ENCODE measurements around the gene TSPAN5. TPM values are rescaled to one million over a fixed set of nuclear protein-coding genes. Genes with fewer than 3 reads are reported as not detected.

Gene TSPAN5
- total and polyA plus RNA-seq, 8 donors = 1.6 to 90.2 (median 8.5) TPM

- peaks cover 0 to 3% (median 0%) of the 10 kb centered on the region in 4 donors for H3K4me1 ChIP-seq
- TF ChIP-seq EP300 (IDR thresholded peaks at IDR 0.05) = no peak
- TF ChIP-seq POLR2A (IDR thresholded peaks at IDR 0.05) = no peak
- TF ChIP-seq, protein P1, sequence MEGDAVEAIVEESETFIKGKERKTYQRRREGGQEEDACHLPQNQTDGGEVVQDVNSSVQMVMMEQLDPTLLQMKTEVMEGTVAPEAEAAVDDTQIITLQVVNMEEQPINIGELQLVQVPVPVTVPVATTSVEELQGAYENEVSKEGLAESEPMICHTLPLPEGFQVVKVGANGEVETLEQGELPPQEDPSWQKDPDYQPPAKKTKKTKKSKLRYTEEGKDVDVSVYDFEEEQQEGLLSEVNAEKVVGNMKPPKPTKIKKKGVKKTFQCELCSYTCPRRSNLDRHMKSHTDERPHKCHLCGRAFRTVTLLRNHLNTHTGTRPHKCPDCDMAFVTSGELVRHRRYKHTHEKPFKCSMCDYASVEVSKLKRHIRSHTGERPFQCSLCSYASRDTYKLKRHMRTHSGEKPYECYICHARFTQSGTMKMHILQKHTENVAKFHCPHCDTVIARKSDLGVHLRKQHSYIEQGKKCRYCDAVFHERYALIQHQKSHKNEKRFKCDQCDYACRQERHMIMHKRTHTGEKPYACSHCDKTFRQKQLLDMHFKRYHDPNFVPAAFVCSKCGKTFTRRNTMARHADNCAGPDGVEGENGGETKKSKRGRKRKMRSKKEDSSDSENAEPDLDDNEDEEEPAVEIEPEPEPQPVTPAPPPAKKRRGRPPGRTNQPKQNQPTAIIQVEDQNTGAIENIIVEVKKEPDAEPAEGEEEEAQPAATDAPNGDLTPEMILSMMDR (IDR thresholded peaks at IDR 0.05) = no peak
- no peak for TF ChIP-seq POLR2AphosphoS5 (IDR thresholded peaks at IDR 0.05)
- peaks cover 0 to 16% (median 0%) of the 10 kb centered on the region in 3 donors for H3K27me3 ChIP-seq
- intact Hi-C loops (cut with DNase I; ENCODE audit: low total_unique reads) = no loop called here
- no peaks in the 10 kb centered on the region for H3K9me3 ChIP-seq
- no peak overlapping the region for H3K27ac ChIP-seq
- no peak overlapping the region for H3K4me3 ChIP-seq
- no peak for DNase-seq
- WGBS, 5 donors = 33 to 55% (median 50%) methylated on average over 5 of the region's 5 CpGs
- H3K36me3 ChIP-seq = no peaks in the 10 kb centered on the region
These were observed 14.3 kb upstream of the TSPAN5 start for GRCh38 chr4:98672583-98673287.

- peaks cover 0 to 3% (median 0%) of the 10 kb centered on the region in 4 donors for H3K4me1 ChIP-seq
- H3K4me3 ChIP-seq = no peak overlapping the region
- H3K27ac ChIP-seq = no peak overlapping the region
- TF ChIP-seq, protein P1 (IDR thresholded peaks at IDR 0.05) = no peak
- no peak for TF ChIP-seq POLR2A (IDR thresholded peaks at IDR 0.05)
- no peak for TF ChIP-seq POLR2AphosphoS5 (IDR thresholded peaks at IDR 0.05)
- TF ChIP-seq EP300 (IDR thresholded peaks at IDR 0.05) = no peak
- H3K27me3 ChIP-seq = peaks cover 0 to 16% (median 0%) of the 10 kb centered on the region in 3 donors
- intact Hi-C loops (cut with DNase I; ENCODE audit: low total_unique reads) = no loop called here
- no peaks in the 10 kb centered on the region for H3K36me3 ChIP-seq
- H3K9me3 ChIP-seq = no peaks in the 10 kb centered on the region
- DNase-seq = no peak
These were observed 12.7 kb upstream of the TSPAN5 start for GRCh38 chr4:98671131-98671530.

- WGBS, 5 donors = 92 to 99% (median 96%) methylated on average over 5 of the region's 5 CpGs
- intact Hi-C loops (cut with DNase I; ENCODE audit: low total_unique reads) = no loop called here
- H3K9me3 ChIP-seq = no peaks in the 10 kb centered on the region
- H3K27ac ChIP-seq = no peak overlapping the region
- peaks cover 0 to 3% (median 0%) of the 10 kb centered on the region in 4 donors for H3K4me1 ChIP-seq
- H3K27me3 ChIP-seq = peaks cover 0 to 16% (median 0%) of the 10 kb centered on the region in 3 donors
- no peak overlapping the region for H3K4me3 ChIP-seq
- TF ChIP-seq POLR2AphosphoS5 (IDR thresholded peaks at IDR 0.05) = no peak
- TF ChIP-seq, protein P1 (IDR thresholded peaks at IDR 0.05) = no peak
- no peak for TF ChIP-seq POLR2A (IDR thresholded peaks at IDR 0.05)
- no peak for TF ChIP-seq EP300 (IDR thresholded peaks at IDR 0.05)
- H3K36me3 ChIP-seq = no peaks in the 10 kb centered on the region
- DNase-seq = no peak
These were observed 11.8 kb upstream of the TSPAN5 start for GRCh38 chr4:98670186-98670585.

DNA sequence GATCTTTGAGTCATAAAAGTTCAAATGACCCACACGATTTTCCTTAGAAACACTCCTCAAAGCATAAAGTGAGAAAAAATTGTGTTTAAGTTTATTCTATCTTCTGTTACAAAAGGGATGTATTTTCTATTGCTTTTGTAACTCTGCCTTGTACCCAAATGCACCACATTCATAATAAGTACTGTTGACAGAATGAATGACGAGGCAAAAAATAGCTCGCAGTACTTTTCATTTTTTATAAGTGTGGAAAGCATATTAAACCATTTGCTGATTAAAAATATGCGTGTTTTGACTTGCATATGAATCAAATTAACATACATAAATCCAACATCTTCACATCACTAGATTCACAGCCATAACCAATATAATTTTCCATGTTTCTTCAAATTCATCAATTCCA is 11.2 kb upstream of the TSPAN5 start:
- intact Hi-C loops (cut with DNase I; ENCODE audit: low total_unique reads) = no loop called here
- Histone ChIP-seq H3K27ac (no peak overlapping the region), H3K9me3 (no peaks in the 10 kb centered on the region), H3K4me3 (no peak overlapping the region), H3K36me3 (no peaks in the 10 kb centered on the region), H3K4me1 (peaks cover 0 to 3% (median 0%) of the 10 kb centered on the region in 4 donors), H3K27me3 (peaks cover 0 to 14% (median 0%) of the 10 kb centered on the region in 3 donors)
- DNase-seq = no peak
- TF ChIP-seq EP300 (IDR thresholded peaks at IDR 0.05) (no peak), POLR2AphosphoS5 (IDR thresholded peaks at IDR 0.05) (no peak), POLR2A (IDR thresholded peaks at IDR 0.05) (no peak)
- TF ChIP-seq, protein P1 (IDR thresholded peaks at IDR 0.05) = no peak
- WGBS, 5 donors = 84 to 94% (median 89%) methylated on average over 4 of the region's 4 CpGs

Measured in stomach (tissue), 9 donors.